Neutrophil (primary cell): ENCODE data around the gene C10orf143.

Experiments used
- H3K27ac ChIP-seq: fragments of 200-600 bp; sonication (generic); 2 replicates; pipeline ENCODE4 v1.5.1; 2016; ENCODE audit warnings: mild to moderate bottlenecking, moderate library complexity
- H3K27me3 ChIP-seq: fragments of 200-600 bp; sonication (generic); 2 replicates; pipeline ENCODE4 v1.6.0; 2016; ENCODE audit warnings: mild to moderate bottlenecking
- H3K36me3 ChIP-seq: fragments of 200-600 bp; sonication (generic); 2 replicates; pipeline ENCODE4 v1.5.1; 2017
- H3K4me1 ChIP-seq, 2 experiments: fragments of 200-600 bp in 1 of 2; sonication (generic) in 1 of 2; 1 replicate in 1 of 2; 2 replicates in 1 of 2; pipeline versions ENCODE4 v1.5.1 to v1.6.1; 2013 to 2016; ENCODE audit warnings: low read depth in 1 of 2, low read length in 1 of 2, mild to moderate bottlenecking in 1 of 2, moderate library complexity in 1 of 2; ENCODE audit not compliant: control insufficient read depth in 1 of 2, insufficient read depth in 1 of 2
- H3K4me3 ChIP-seq, 2 experiments: fragments of 200-600 bp in 1 of 2; sonication (generic) in 1 of 2; 1 replicate in 1 of 2; 2 replicates in 1 of 2; pipeline ENCODE4 v1.5.1; 2013 to 2016; ENCODE audit warnings: low read depth in 1 of 2, low read length in 1 of 2, mild to moderate bottlenecking in 1 of 2, moderate library complexity in 1 of 2
- H3K9me3 ChIP-seq: fragments of 200-600 bp; sonication (generic); 2 replicates; pipeline ENCODE4 v1.5.1; 2016
- TF ChIP-seq, protein P1 (sequence below): fragments of 200-600 bp; sonication (generic); IDR thresholded peaks from 2 replicates; pipeline ENCODE4 v1.5.1; 2016; ENCODE audit warnings: antibody characterized with exemption

C10orf143 gene

DNA sequence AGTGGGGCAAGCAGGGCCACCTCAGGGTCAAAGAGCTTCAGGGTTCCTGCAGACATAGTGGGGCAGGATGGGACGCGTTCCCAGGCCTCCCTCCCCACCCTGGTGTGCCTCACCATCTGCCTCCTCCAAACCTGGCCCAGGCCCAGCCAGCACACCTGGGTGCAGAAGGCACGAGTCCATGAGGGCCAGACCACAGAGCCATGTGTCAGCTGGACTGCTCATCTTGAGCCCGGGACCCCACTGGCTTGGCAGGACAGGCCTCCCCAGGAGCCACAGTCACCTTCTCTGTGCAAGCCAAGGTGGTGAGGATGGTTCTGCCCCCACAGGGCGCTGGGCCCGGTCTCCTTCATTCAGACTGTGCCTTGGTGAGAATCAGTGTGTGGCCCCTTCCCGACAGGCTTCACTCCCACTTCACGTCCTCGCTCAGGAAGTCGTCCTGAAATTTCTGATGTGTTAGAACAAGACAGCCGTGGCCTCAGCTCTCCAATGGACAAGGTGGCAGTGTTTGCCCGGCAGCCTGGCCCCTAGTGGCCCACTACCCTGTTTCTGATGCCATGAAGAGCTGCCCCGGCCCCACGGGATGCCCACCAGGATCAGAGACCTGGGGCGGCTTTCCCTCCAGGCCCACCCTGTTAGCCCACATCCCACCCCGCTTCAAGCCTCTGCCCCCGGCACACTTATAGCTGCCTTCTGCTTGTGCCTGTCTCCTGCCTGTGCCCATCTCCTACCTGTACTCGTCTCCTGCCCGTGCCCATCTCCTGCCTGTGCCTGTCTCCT lies 87.0 kb downstream of the C10orf143 start:
- TF ChIP-seq, protein P1, sequence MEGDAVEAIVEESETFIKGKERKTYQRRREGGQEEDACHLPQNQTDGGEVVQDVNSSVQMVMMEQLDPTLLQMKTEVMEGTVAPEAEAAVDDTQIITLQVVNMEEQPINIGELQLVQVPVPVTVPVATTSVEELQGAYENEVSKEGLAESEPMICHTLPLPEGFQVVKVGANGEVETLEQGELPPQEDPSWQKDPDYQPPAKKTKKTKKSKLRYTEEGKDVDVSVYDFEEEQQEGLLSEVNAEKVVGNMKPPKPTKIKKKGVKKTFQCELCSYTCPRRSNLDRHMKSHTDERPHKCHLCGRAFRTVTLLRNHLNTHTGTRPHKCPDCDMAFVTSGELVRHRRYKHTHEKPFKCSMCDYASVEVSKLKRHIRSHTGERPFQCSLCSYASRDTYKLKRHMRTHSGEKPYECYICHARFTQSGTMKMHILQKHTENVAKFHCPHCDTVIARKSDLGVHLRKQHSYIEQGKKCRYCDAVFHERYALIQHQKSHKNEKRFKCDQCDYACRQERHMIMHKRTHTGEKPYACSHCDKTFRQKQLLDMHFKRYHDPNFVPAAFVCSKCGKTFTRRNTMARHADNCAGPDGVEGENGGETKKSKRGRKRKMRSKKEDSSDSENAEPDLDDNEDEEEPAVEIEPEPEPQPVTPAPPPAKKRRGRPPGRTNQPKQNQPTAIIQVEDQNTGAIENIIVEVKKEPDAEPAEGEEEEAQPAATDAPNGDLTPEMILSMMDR: no peak
- no peaks in the 10 kb centered on the region for H3K9me3 ChIP-seq
- H3K4me3 ChIP-seq: no peak overlapping the region
- no peaks in the 10 kb centered on the region for H3K4me1 ChIP-seq
- no peaks in the 10 kb centered on the region for H3K36me3 ChIP-seq
- no peak overlapping the region for H3K27ac ChIP-seq
- H3K27me3 ChIP-seq: no peaks in the 10 kb centered on the region

- Histone ChIP-seq H3K27ac (no peak overlapping the region), H3K4me1 (no peaks in the 10 kb centered on the region), H3K9me3 (no peaks in the 10 kb centered on the region), H3K4me3 (no peak overlapping the region), H3K27me3 (no peaks in the 10 kb centered on the region), H3K36me3 (no peaks in the 10 kb centered on the region)
- TF ChIP-seq, protein P1: no peak
Observed at GRCh38 chr10:130022511-130023299, 87.9 kb downstream of the C10orf143 start.

- Histone ChIP-seq H3K9me3 (no peaks in the 10 kb centered on the region), H3K27me3 (no peaks in the 10 kb centered on the region), H3K36me3 (no peaks in the 10 kb centered on the region), H3K4me1 (no peaks in the 10 kb centered on the region), H3K4me3 (no peak overlapping the region), H3K27ac (no peak overlapping the region)
- TF ChIP-seq, protein P1: no peak
Observed at GRCh38 chr10:130022086-130022485, 88.5 kb downstream of the C10orf143 start.

DNA sequence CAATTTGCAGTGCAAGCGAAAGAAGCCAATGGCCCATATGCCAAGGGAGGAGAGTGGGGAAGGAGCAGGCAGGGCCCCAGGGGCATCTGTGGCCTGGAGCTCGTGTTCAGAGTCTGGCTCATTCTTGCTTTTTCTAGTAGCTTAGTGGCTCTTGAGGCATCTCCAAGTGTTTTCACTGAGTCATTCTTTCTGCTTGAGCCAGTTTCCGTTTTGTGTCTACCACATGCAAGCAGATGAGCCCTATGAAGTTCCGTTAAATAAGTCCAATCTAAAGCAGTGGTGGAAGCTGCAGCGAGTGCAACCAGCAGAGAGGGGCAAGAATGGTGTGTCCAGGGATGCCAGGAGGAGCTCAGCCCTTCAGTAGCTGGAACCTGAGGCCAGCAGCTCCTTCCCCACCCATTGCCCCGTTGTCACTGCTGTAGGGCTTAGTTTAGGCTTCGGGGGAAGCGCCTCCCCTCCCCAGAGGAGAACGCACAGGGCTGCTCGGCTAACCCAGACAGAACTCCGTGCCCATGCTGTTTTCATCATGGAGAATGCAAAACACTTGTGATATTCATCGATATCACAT lies 89.2 kb downstream of the C10orf143 start:
- Histone ChIP-seq H3K4me3 (no peak overlapping the region), H3K9me3 (no peaks in the 10 kb centered on the region), H3K27ac (no peak overlapping the region), H3K4me1 (no peaks in the 10 kb centered on the region), H3K27me3 (no peaks in the 10 kb centered on the region), H3K36me3 (no peaks in the 10 kb centered on the region)
- TF ChIP-seq, protein P1: no peak

DNA sequence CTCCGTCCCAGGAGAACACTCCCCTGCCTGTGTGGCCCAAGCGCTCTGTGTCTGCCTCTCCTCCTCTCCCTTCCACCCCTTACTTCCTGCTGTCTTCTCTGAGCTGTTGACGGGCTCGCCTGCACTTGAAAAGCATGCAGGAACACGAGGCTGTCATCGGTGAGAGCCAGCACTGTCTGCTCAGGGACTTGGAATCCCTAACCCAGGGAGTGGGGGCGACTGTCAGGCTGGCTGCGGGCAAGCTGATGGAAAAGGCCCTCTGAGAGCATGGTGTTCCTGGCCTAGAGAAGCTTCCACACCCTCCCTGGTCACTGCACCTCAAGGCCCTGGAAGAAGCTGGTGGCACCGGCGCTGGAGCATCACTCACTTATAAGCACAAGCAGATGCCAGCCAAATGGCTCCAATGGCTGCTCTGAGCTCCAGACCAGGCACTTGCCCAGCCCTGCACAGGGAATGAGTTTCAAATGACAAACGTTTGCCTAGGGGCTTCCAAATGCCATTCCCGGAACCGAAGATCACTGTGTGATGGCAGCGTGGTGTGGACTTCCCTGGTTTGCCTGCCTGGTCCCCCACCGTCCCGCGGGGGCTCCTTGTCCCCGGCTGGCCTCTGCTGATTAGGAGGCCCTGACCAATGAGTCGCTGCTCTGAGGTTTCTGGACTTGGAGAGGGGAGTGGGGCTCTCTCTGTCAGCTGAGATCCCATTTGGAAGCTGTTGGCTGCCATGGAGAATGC lies 89.8 kb downstream of the C10orf143 start:
- Histone ChIP-seq H3K27me3 (no peaks in the 10 kb centered on the region), H3K27ac (no peak overlapping the region), H3K9me3 (no peaks in the 10 kb centered on the region), H3K36me3 (no peaks in the 10 kb centered on the region), H3K4me1 (no peaks in the 10 kb centered on the region), H3K4me3 (no peak overlapping the region)
- TF ChIP-seq, protein P1: no peak
